GM19043 (cell line): ENCODE results near the gene YBX1.

Experiments used
- ATAC-seq: cut with Tn5 transposase; IDR thresholded peaks from one replicate; pipeline ENCODE4 v1.9.1; 2021; ENCODE audit warnings: low read depth; ENCODE audit not compliant: unreplicated experiment

Gene YBX1

DNA sequence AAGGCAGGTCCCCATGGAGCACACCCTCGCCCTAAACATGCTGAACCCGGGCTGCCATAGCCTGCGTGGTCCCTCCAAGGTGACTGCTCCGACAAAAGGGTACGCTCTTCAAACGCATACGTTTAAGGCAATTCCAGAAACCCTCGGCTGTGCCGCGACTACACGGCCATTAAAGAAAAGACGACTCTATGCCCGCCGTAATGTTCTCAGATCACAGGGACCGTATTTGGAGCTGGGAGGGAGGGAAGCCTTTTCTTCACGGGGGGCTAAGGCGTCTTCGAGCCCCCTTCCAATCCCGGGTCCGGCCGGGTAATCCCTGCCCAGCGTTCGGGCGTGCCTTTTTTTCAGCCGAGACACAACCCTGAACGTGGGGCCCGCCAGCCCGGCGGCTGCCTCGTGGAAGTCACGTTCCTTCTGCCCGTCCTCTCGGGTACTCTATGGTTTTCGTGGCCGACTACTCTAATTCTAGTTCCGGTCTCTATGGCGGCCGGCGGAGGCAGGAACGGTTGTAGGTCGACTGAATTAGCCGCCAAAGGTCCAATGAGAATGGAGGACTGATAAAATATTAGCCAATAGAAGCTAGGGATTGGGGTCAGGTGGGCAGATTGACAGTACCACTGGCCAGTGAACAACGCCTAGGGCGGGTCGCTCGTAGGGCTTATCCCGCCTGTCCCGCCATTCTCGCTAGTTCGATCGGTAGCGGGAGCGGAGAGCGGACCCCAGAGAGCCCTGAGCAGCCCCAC, at the start of gene YBX1:
Gene YBX1 (plus strand): TSS at position 678 of the 743 bp plus-strand sequence. CDS start 148 bp downstream, outside the sequence.
- ATAC-seq: peak; percentile 91

DNA sequence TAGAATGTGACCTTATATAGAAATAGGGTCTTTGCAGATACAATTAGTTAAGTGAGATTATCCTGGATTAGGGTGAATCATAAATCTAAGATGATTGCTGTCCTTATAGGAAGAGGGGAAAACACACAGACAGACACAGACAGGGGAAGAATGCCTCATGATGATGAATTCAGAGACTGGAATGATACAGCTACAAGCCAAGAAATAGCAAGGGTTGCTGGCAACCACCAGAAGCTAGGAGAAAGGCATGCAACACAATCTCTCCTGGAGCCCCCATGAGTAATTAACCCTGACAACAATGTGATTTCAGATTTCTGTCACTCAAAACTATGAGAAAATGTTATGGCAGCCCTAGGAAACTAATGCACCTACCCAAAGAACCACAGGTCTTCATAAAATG, 43.1 kb upstream of the YBX1 start:
- no peak for ATAC-seq

DNA sequence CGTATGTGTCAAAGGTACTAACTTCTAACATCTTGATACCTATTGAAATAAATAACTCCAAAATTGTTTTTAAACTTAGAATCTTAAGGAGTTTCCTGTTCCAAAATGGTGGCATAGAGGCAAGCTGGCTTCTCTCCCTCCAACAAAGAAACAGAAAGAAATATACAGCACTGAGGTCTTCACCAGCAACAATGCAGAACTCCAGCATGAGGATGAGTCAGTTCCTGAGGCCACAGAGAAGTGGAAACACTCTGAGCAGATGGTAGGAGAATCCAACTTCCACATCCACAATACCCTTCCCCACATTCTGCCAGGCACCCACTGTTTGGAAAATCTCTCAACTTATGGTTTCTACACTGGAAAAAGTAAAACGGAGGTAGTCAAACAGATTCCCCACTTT, 36.2 kb upstream of the YBX1 start:
- no peak for ATAC-seq

DNA sequence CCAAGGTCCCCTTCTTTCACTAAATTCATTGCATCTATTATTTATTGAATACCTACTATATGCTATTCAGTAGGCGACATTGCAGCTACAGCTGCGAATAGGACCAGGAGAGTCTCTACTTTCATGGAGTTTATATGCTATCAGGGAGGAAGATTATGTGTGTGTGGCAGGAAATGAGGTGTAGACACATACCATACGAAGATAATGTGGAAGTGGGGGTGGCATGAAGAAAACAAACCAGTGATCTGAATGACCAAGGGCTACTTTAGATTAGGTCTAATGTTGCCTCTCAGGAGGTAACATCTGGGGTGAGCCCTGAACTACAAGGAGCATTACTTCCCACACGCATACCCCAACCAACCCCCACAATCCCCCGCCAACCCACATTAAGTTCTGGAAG, 25.0 kb upstream of the YBX1 start:
- ATAC-seq: no peak

DNA sequence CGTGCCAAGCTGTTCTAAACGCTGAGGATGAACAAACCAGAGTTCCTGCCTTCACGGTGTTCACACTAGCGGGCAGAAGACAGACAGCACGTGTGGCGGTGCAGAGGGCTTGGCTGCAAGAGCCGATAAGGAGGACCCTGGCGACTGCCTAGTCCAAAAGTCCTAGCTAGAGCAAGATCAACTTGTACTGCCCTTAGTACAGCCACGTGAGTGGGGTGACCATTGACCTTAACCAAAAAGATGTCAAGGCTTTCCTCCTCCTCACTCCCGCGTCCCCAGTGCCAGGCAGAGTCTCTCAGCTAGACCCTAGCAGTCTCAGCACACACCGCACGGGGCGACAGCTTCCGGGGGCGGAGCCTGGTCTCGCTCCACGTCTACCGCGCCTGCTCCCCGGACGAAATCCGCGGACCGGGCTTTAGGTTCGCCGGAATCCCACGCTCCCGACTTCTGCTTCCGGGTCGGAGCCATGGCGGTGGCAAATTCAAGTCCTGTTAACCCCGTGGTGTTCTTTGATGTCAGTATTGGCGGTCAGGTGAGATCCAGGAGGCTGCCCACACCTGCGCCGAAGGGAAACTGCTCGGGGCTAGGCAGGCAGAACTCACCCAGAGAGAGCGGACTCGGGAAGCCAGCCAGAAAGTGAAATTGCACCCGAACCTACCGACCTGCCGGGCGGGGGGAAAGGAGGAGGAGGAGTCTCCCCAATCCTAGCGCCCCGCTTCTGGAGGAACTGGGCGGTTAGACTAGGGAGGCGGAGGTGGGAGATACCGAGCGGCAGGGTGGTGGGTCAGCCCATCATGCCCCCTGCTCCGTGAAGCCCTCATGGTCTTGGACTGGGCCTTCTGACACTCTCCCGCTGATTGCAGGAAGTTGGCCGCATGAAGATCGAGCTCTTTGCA, 24.0 kb upstream of the YBX1 start, which contains the start of gene PPIH:
Gene PPIH (plus strand): TSS at position 443 of the 896 bp plus-strand sequence. CDS start 24 bp downstream, at position 467.
- peak; percentile 96 for ATAC-seq

DNA sequence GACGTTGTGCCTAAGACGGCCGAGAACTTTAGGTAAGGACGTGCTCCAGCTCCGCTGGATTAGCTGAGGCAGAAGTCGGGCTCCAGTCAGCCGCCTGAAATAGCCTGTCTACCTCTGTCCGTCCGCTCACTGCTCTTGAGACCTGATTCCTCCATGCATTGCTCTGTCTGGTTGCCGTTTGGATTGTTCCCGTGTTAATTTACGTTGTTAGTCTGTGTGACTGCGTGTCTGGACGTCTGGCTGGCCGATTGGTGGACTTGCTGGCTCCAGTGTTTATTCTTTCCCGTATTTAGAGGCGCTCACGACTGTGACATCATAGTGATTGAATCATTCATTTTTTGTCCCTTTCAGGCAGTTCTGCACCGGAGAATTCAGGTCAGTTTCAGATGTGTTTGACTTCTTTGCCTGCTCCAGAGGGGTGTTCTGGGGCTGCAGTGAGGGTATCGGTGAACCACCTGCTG, 23.3 kb upstream of the YBX1 start:
- no peak for ATAC-seq

DNA sequence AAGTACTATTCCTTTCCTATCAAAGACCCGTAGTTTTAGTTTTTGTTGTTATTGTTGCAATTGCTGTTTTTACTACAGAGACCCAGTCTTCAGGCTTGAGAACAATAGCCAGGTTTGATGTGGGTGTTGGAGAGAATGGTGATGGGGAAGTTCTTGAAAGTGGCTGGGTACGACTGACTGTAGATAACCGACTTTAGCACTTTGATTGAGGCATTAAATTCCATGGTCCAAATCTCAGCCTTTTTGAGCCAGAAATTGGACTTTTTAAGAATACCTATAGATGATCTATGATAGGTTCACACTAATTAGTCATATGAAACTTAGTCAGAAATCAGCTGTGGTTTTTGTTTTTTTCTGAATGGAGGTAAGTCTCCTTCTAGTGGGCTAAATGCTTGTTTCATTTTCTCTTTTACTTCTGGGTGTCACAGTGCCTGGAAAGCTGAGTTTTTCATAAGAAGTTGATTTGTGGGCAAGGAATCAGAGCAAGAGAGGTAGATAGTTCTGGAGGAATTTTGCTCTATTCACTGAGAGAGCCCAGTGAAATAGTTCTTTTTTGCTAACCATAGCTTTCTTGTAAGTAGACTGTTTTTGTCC, 21.2 kb upstream of the YBX1 start:
- ATAC-seq: no peak

DNA sequence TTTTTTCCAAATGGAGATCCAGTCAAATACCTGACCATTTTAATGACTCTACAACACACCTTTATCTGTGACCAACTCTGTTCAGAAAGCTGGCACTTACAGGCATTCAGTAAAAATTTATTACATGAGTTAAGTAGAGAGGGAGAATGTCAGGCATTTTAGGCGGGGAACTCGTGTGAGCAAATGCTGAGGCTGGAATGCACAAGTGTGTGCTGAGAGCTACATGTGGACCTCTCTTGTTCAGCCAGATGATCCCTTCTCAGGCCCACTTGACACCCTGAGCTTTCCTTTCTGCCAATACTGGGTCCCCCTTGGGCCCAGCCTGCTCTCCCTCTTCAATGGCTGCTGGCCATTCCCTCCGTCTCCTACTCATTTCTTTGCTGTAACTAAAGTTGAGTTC, 12.3 kb upstream of the YBX1 start:
- ATAC-seq: no peak

DNA sequence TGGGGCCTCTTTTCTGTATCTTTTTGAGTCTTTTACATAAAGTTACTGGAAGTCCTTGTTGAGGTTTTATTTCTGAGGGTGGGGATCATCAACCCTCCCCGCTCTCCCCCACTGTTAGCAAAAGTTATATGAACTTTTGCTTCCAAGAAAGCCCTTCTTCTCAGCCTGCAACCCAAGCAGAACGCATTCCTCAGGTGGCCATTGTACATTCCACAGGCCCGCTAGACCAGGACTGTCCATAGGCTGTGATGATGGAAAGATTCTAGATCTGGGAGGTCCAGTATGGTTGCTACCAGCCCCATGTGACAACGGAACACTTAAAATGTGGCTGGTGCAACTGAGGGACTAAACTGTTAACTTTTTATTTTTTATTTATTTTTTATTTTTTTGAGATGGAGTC, 11.8 kb upstream of the YBX1 start:
- no peak for ATAC-seq

DNA sequence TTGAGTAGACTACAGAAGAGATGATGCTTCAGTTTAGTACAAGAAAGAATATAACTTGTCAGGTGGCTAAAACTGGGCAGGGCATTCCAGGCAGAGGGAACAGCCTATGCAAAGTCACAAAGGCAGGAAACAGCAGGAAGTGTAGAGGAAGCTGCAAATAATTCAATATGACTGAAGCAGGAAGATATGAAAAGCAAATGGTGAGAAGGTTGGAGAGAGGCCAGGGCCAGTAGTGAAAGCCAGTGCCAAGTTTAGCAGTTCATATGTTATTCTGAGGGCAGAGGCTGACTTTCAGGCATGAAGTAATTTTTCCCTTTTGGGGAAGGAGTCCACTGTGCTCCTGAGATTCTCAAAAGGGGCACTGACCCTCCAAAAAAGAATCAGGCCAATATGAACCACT, 8.0 kb upstream of the YBX1 start:
- ATAC-seq: no peak

DNA sequence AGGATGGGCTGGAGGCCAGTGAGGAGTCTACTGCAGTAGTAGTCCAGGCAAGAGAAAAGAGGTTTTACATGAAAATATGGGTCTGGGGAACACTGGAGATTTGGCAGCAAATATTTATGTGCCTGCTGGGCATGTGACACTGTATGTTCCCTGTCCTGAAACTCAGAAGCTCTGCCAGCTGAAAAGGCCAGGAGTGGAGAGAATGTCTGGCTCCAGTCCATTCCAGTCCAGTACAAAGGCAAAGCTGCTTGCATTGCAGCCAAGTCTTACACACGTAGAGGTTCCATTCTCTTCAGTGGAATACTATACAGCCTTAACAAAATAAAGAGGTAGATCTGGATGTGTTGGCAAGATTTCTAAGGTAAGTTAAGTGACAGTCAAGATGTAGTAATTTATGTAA, 7.5 kb upstream of the YBX1 start:
- ATAC-seq: no peak

DNA sequence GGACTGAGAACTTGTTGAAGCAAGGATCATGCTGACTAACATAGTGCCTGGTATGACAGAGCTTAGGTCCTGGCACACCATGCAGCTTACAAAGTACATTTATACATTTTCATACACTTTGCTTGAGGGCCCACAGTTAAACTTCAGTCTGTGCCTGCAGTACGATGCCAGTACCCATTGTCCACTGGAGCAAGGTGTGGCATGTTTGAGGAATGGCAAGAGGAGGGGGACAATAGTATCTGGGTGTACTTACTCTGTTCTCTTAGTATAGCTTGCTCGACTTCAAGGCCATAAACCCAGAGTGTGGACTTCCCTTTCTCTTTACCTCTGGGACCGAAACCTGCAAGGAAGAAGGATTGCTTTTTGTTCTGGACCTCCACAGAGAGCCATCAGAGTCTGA, 6.8 kb upstream of the YBX1 start:
- no peak for ATAC-seq

DNA sequence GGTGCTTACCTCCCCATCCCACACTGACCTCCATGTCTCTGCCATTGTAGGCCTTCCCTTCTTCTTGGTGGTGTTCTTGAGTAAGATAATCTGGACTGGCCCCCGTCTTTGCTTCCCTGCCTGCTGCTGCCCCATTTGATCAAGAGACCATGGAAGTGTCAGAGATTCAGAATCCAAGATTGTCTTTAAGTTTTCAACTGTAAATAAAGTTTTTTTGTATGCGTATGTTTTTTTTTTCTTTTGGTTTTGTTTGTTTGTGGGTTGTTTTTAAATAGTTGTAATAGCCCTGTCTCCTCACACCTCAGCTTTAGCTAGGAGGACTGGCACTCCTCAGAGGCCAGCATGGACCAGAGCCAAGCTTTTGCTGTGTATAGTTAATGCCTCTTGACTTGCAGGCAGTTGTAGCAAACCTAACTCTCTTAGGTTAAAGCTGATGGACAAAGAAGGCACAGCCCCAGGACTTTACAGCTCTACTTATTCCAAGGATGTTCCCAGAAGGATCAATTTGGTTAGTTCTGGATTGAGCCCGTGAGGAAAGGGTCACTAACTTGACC, 5.6 kb upstream of the YBX1 start:
- ATAC-seq: no peak

DNA sequence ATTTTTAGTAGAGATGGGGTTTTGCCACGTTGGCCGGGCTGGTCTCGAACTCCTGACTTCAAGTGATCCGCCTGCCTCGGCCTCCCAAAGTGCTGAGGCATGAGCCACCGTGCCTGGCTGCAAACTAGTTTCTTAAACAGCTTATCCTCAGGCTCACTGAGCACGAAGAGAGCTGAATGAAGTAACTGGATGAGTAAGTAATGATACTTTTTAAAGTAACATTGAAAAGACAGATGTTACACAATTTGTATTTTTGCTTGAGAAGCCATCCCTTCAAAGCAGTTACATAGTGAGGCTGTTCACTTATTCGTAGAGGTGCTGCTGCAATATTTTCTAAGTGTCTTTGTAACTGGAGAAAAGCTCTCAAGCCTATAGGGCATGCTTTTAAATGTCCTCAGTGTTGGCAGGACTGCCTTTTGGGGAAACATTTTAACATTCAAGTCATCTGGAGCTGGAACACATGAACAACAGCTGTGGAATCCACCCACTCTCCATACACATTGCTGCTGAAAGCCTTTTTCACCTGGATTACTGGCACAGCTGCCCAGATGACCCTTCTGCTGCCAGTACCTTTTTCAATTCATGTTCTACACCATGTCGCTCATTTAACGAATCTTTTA, 2.7 kb upstream of the YBX1 start:
- ATAC-seq: no peak

DNA sequence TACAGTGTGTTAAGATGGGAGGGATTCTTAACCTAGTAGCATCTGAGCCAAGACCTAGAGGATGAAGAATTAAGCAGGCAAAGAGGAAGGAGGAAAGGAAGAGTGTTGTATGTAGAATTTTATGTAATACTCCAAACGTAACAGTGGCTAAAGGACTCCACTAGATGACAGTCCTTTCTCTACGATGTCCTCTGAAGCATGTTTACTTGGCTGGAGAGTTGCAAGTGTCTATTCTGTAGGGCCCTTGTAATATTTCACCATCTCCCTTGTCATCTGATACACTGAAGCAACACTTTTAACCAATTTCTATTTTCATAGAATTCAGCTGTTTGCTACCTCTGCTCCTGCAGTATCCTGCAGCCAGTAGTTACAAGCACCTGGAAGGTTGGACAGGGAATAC, 2.2 kb upstream of the YBX1 start:
- no peak for ATAC-seq

DNA sequence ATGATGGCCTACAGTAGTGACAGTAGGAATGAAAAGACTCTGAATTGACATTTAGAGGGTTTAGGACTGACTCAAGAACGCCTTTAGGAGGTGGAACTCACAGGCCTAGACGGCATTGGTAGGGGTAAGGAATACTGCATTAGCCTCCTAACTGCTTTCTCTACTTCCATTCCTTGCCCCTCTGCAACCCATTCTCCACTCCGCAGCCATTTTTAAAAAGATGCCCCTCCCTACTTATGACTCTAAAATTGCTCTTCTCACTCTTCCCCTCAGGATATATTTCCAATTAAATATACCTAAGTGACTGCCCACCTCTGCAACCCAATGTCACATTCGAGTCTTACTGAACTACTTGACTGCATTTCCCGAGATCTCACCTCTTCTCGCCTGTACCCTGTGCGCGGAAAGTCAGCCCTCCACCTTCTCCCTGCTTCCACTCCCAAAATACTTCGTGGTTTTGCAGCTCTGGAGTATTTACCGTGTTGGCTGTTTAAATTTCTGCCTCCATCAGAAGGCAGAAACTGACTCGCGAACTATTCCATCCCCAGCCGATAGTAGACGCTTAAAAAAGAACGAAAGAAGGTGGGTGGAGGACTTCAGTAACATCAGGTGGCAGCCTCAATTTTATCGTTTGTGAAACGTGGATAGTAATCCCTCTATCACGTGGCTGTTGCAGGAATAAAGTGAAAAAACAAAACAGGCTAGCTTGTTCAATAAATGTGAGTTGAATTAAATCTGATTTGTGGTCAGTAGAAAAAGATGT, 1.1 kb upstream of the YBX1 start:
- no peak for ATAC-seq

DNA sequence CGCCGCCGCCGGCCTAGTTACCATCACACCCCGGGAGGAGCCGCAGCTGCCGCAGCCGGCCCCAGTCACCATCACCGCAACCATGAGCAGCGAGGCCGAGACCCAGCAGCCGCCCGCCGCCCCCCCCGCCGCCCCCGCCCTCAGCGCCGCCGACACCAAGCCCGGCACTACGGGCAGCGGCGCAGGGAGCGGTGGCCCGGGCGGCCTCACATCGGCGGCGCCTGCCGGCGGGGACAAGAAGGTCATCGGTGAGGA, 193 bp downstream of the YBX1 start:
- ATAC-seq: peak; percentile 4

DNA sequence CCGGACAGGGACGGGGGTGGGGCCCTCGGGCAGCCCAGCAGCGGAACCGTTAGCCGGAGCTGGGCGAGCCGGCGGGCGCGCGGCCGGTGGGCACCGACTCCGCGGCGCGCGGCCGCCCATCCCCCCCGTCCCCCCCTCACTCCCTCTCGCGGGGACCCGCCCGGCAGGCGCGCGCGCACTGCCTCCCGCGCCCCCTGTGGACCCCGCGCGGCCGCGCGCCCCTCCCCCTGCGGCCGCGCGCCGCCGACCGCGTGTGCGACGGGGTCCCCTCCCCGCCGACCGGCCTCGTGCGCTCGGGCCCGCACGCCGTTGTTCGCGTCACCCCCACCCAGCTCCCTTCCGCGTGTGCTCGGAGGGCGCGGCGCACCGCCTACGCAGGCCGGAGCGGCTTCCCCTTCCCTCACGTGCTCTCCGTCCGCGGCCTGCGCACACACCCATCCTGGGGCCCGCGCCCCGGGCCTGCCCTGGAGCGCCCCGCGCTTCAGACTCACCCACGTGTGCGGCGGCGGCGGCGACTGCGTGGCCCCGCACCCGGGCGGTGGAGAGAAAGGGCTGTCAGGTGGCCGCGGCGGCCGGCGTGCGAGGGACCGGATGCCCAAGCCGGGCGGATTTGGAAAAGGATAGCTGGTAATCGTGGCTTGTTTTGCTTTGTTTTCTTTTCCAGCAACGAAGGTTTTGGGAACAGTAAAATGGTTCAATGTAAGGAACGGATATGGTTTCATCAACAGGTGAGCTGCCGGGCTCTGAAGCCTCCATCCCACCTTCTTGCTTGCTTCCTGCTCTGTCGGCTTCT, 717 bp downstream of the YBX1 start:
- ATAC-seq: peak; percentile 31

DNA sequence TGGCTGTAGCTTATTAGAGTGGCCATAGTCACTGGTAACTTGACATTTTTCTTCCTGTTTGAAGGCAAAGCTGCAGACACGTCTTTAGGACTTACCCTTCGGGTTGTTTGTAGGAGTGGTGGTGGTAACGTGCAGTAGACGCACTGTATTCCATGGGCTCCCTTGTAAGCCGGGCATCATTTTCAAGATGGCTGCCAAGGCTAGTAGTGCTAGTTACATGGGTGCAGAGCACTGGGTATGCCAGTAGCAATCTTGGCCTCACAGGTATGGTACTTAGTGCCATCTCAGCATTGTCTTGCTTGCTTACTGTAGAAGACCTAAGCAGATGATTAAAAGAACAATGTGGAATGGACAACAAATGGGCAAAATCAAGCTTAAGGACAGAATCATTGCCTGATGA, 1.9 kb downstream of the YBX1 start:
- ATAC-seq: no peak
